ENCODE data around the gene IKBKE.

DNA sequence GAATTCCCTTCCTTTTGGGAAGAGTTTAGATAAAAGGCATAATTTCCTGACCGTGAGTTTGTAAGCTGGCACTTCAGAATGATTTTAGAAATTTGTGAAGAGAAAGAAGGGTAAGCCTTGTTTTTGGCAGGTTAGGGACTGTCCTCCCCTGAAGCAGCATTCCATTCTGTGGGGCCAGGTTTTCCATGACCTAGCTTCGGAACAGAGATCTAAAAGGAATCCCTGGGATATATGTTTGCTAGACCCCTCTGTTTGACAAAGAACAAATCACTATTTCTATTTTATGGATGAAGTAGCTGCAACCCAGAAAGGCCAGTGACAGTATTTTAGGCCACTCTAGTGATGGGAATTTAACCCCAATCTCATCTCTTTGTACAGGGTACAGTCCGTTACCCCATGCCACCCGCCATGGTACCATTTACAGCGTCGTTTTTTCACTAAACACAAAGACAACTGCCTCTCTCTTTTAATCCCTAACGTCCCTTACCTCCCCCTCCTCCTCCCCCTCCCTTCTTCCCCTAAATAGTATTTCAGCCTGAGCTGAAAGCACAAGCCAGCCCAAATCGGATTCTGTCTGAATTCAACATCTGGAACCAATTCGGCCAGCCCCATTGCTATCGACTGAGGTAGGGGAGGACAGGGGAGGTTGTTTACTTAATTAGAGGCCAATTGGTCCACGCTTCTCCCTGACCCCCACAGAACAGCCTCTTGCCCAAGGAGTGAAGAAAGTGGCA, 23.4 kb upstream of the IKBKE start:
- TF ChIP-seq POLR2A (IDR thresholded peaks at IDR 0.05; ENCODE audit: low read depth, low read length) = no peak
- TF ChIP-seq, protein P1, sequence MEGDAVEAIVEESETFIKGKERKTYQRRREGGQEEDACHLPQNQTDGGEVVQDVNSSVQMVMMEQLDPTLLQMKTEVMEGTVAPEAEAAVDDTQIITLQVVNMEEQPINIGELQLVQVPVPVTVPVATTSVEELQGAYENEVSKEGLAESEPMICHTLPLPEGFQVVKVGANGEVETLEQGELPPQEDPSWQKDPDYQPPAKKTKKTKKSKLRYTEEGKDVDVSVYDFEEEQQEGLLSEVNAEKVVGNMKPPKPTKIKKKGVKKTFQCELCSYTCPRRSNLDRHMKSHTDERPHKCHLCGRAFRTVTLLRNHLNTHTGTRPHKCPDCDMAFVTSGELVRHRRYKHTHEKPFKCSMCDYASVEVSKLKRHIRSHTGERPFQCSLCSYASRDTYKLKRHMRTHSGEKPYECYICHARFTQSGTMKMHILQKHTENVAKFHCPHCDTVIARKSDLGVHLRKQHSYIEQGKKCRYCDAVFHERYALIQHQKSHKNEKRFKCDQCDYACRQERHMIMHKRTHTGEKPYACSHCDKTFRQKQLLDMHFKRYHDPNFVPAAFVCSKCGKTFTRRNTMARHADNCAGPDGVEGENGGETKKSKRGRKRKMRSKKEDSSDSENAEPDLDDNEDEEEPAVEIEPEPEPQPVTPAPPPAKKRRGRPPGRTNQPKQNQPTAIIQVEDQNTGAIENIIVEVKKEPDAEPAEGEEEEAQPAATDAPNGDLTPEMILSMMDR (IDR thresholded peaks at IDR 0.05; ENCODE audit: extremely low read depth in 1 of 2, insufficient read depth in 1 of 2, low read depth in 1 of 2, low read length in 2 of 2) = no peak
- no peak for TF ChIP-seq EZH2 (IDR thresholded peaks at IDR 0.05; ENCODE audit: borderline replicate concordance, low read depth, low read length, severe bottlenecking)
- TF ChIP-seq JUN (IDR thresholded peaks at IDR 0.05; ENCODE audit: borderline replicate concordance, insufficient read depth, insufficient read length, low read depth) = no peak
- TF ChIP-seq POLR2AphosphoS5 (IDR thresholded peaks at IDR 0.05; ENCODE audit: insufficient read depth, low read depth, low read length) = no peak
- TF ChIP-seq MYC (IDR thresholded peaks at IDR 0.05; ENCODE audit: low read depth, low read length) = no peak
- no peak for TF ChIP-seq GATA2 (IDR thresholded peaks at IDR 0.05; ENCODE audit: insufficient read depth, insufficient read length, low read depth, low read length)
- TF ChIP-seq, protein P2, sequence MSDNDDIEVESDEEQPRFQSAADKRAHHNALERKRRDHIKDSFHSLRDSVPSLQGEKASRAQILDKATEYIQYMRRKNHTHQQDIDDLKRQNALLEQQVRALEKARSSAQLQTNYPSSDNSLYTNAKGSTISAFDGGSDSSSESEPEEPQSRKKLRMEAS (IDR thresholded peaks at IDR 0.05; ENCODE audit: insufficient read depth, insufficient read length) = no peak

Measured in endothelial cell of umbilical vein (primary cell).